GM23338 (cell line): ENCODE results near the gene GTPBP1. TPM values are rescaled to one million over a fixed set of nuclear protein-coding genes. Genes with fewer than 3 reads are reported as not detected.

Source experiments
- ATAC-seq: fragments of 200-7000 bp; cut with Tn5 transposase; 3 replicates; pipeline ENCODE4 v1.9.1; 2020
- DNase-seq: peaks from one replicate; pipeline ENCODE4 v3.0.0-alpha.2; 2015; ENCODE audit warnings: low spot score
- H2AFZ ChIP-seq: fragments of 200-600 bp; sonication (generic); 2 replicates; pipeline ENCODE4 v1.8.0; 2016; ENCODE audit warnings: antibody characterized with exemption, mild to moderate bottlenecking, moderate library complexity
- H3F3A ChIP-seq: fragments of 200-600 bp; sonication (generic); replicated peaks from 2 replicates; pipeline ENCODE4 v1.8.0; 2017; ENCODE audit warnings: antibody characterized with exemption, mixed run types, low read depth
- H3K27ac ChIP-seq: fragments of 200-600 bp; sonication (generic); 2 replicates; pipeline ENCODE4 v1.6.1; 2016; ENCODE audit warnings: low read depth
- H3K27me3 ChIP-seq: fragments of 200-600 bp; sonication (generic); 2 replicates; pipeline ENCODE4 v1.8.0; 2016; ENCODE audit warnings: mild to moderate bottlenecking, mixed run types, moderate library complexity; ENCODE audit not compliant: insufficient read depth
- H3K36me3 ChIP-seq: fragments of 200-600 bp; sonication (generic); 2 replicates; pipeline ENCODE4 v1.8.0; 2016; ENCODE audit warnings: mild to moderate bottlenecking; ENCODE audit not compliant: insufficient read depth
- H3K4me1 ChIP-seq: fragments of 200-600 bp; sonication (generic); 2 replicates; pipeline ENCODE4 v1.8.0; 2016; ENCODE audit warnings: mild to moderate bottlenecking, moderate library complexity; ENCODE audit not compliant: insufficient read depth
- H3K4me2 ChIP-seq: fragments of 200-600 bp; sonication (generic); 2 replicates; pipeline ENCODE4 v1.7.1; 2017; ENCODE audit warnings: mixed run types
- H3K4me3 ChIP-seq: fragments of 200-600 bp; sonication (generic); 2 replicates; pipeline ENCODE4 v1.6.1; 2016; ENCODE audit warnings: mixed run types
- H3K79me2 ChIP-seq: fragments of 200-600 bp; sonication (generic); replicated peaks from 2 replicates; pipeline ENCODE4 v1.8.0; 2017; ENCODE audit warnings: mild to moderate bottlenecking; ENCODE audit not compliant: insufficient read depth
- H3K9me2 ChIP-seq: fragments of 200-600 bp; sonication (generic); 2 replicates; pipeline ENCODE4 v1.8.0; 2017; ENCODE audit not compliant: insufficient read depth
- H4K20me1 ChIP-seq: fragments of 200-600 bp; sonication (generic); replicated peaks from 2 replicates; pipeline ENCODE4 v1.8.0; 2017; ENCODE audit warnings: mild to moderate bottlenecking; ENCODE audit not compliant: insufficient read depth
- H3K27ac Mint-ChIP-seq: 2 replicates; pipeline ENCODE4 v1.8.0; 2020; ENCODE audit warnings: inconsistent platforms, mild to moderate bottlenecking, moderate library complexity, mixed read lengths
- H3K27me3 Mint-ChIP-seq: 3 replicates; pipeline ENCODE4 v1.8.0; 2022; ENCODE audit warnings: low read depth, mild to moderate bottlenecking, moderate library complexity, mixed read lengths, inconsistent platforms; ENCODE audit not compliant: insufficient read depth, poor library complexity
- H3K36me3 Mint-ChIP-seq: 3 replicates; pipeline ENCODE4 v1.8.0; 2021; ENCODE audit warnings: low read depth, mild to moderate bottlenecking, inconsistent platforms, moderate library complexity, mixed read lengths
- H3K4me1 Mint-ChIP-seq: 3 replicates; pipeline ENCODE4 v1.8.0; 2020; ENCODE audit warnings: mild to moderate bottlenecking, inconsistent platforms, mixed read lengths
- H3K4me3 Mint-ChIP-seq: 3 replicates; pipeline ENCODE4 v1.8.0; 2021; ENCODE audit warnings: moderate library complexity, mild to moderate bottlenecking, inconsistent platforms, mixed read lengths
- H3K9me3 Mint-ChIP-seq: 3 replicates; pipeline ENCODE4 v1.8.0; 2020; ENCODE audit warnings: moderate library complexity, mild to moderate bottlenecking, inconsistent platforms, mixed read lengths
- CREB1 ChIP-seq: fragments of 250-450 bp; sonication (Bioruptor Pico); IDR thresholded peaks from 2 replicates; pipeline ENCODE4 v1.5.0; 2020; ENCODE audit warnings: low read depth, mild to moderate bottlenecking, moderate library complexity
- CTCF ChIP-seq, 2 experiments: fragments of 200-600 bp in 1 of 2; sonication (generic) in 1 of 2; conservative IDR thresholded peaks; 2 replicates each; pipeline versions ENCODE4 v1.5.1 to v1.6.1; 2016 to 2017; ENCODE audit warnings: antibody characterized with exemption in 2 of 2, low read depth in 2 of 2, mild to moderate bottlenecking in 2 of 2, moderate library complexity in 1 of 2
- EZH2 ChIP-seq: fragments of 200-600 bp; sonication (generic); IDR thresholded peaks from one replicate; pipeline ENCODE4 v1.8.0; 2017; ENCODE audit warnings: antibody characterized with exemption, mild to moderate bottlenecking, low read depth; ENCODE audit not compliant: unreplicated experiment
- EZH2phosphoT487 ChIP-seq: fragments of 200-600 bp; sonication (generic); IDR thresholded peaks from one replicate; pipeline ENCODE4 v1.8.1; 2018; ENCODE audit warnings: antibody characterized with exemption; ENCODE audit not compliant: unreplicated experiment
- JUNB ChIP-seq: IDR thresholded peaks from one replicate; pipeline ENCODE4 v1.6.1; 2016; ENCODE audit warnings: antibody characterized with exemption; ENCODE audit not compliant: unreplicated experiment
- NANOG ChIP-seq: IDR thresholded peaks from 2 replicates; pipeline ENCODE4 v1.6.1; 2016; ENCODE audit warnings: antibody characterized with exemption, borderline replicate concordance
- POLR2AphosphoS5 ChIP-seq: IDR thresholded peaks from 2 replicates; pipeline ENCODE4 v1.6.1; 2016; ENCODE audit warnings: antibody characterized with exemption, low read depth
- STAT1 ChIP-seq: IDR thresholded peaks from one replicate; pipeline ENCODE4 v1.6.1; 2016; ENCODE audit warnings: antibody characterized with exemption; ENCODE audit not compliant: unreplicated experiment
- ZNF114 ChIP-seq: fragments of 250-450 bp; sonication (Bioruptor Pico); IDR thresholded peaks from 2 replicates; pipeline ENCODE4 v1.5.0; 2020; ENCODE audit warnings: mild to moderate bottlenecking, moderate library complexity
- ZNF331 ChIP-seq: fragments of 250-450 bp; sonication (Bioruptor Pico); IDR thresholded peaks from 2 replicates; pipeline ENCODE4 v1.5.0; 2020; ENCODE audit warnings: low read depth, mild to moderate bottlenecking, moderate library complexity
- ZNF462 ChIP-seq: fragments of 250-450 bp; sonication (Bioruptor Pico); IDR thresholded peaks from 2 replicates; pipeline ENCODE4 v1.5.0; 2020; ENCODE audit warnings: mild to moderate bottlenecking, moderate library complexity
- polyA plus RNA-seq: library from polyadenylated mRNA; unstranded; fragments of >200 nt; fragmentation: Nextera tagmentation; extraction: Ambion mirVana; gene quantifications from 2 replicates; pipeline ENCODE4 v1.2.1, GENCODE V29; 2016
- total RNA-seq: library from RNA; depleted of rRNA; stranded (reverse); fragments of >200 nt; shearing (Covaris generic); gene quantifications from 2 replicates; pipeline ENCODE4 v1.2.3, GENCODE V29; 2014
- TF ChIP-seq, protein P1 (sequence below): IDR thresholded peaks from one replicate; pipeline ENCODE4 v1.6.1; 2018; ENCODE audit warnings: antibody characterized with exemption; ENCODE audit not compliant: unreplicated experiment
- TF ChIP-seq, protein P2 (sequence below): IDR thresholded peaks from 2 replicates; pipeline ENCODE4 v1.6.1; 2016; ENCODE audit warnings: antibody characterized with exemption

The GTPBP1 gene
- total and polyA plus RNA-seq, 2 experiments from 2014 or later, result 27.2 to 88.4 TPM

GRCh38 chr22:38751066-38751421 is 45.3 kb downstream of the GTPBP1 start:
- no peaks in the 10 kb centered on the region for H3F3A ChIP-seq
- no peaks in the 10 kb centered on the region for H3K79me2 ChIP-seq
- H3K9me3 Mint-ChIP-seq, result no peaks in the 10 kb centered on the region
- H3K9me2 ChIP-seq, result no peaks in the 10 kb centered on the region
- H3K27ac Mint-ChIP-seq, result no peak overlapping the region
- ATAC-seq (no peak), DNase-seq (no peak)
- H3K4me2 ChIP-seq, result no peak overlapping the region
- H3K4me3 ChIP-seq, result no peak overlapping the region
- peaks cover 12% of the 10 kb centered on the region for H3K4me1 Mint-ChIP-seq
- H4K20me1 ChIP-seq, result no peaks in the 10 kb centered on the region
- H3K27ac ChIP-seq, result no peak overlapping the region
- H3K36me3 ChIP-seq, result no peaks in the 10 kb centered on the region
- peaks cover 17% of the 10 kb centered on the region; the same call in 1 of the 2 replicates for H3K4me1 ChIP-seq
- H3K27me3 ChIP-seq, result 0 out of 2 replicates have a peak, but pooled peaks cover 3% of the 10 kb centered on the region
- no peak overlapping the region for H3K4me3 Mint-ChIP-seq
- peaks cover 7% of the 10 kb centered on the region for H3K27me3 Mint-ChIP-seq
- no peak overlapping the region for H2AFZ ChIP-seq
- peaks cover 3% of the 10 kb centered on the region; the same call in 2 of the 3 replicates for H3K36me3 Mint-ChIP-seq
- TF ChIP-seq CREB1 (CRISPR knock-in tag) (no peak), ZNF462 (CRISPR knock-in tag) (no peak), ZNF114 (CRISPR knock-in tag) (no peak), EZH2phosphoT487 (no peak), CTCF (conservative IDR thresholded peaks at IDR 0.05; ENCODE audit: low read depth in 2 of 2) (no peak), JUNB (no peak), STAT1 (no peak), NANOG (no peak), ZNF331 (CRISPR knock-in tag) (no peak), EZH2 (no peak), POLR2AphosphoS5 (no peak)
- TF ChIP-seq, protein P1, sequence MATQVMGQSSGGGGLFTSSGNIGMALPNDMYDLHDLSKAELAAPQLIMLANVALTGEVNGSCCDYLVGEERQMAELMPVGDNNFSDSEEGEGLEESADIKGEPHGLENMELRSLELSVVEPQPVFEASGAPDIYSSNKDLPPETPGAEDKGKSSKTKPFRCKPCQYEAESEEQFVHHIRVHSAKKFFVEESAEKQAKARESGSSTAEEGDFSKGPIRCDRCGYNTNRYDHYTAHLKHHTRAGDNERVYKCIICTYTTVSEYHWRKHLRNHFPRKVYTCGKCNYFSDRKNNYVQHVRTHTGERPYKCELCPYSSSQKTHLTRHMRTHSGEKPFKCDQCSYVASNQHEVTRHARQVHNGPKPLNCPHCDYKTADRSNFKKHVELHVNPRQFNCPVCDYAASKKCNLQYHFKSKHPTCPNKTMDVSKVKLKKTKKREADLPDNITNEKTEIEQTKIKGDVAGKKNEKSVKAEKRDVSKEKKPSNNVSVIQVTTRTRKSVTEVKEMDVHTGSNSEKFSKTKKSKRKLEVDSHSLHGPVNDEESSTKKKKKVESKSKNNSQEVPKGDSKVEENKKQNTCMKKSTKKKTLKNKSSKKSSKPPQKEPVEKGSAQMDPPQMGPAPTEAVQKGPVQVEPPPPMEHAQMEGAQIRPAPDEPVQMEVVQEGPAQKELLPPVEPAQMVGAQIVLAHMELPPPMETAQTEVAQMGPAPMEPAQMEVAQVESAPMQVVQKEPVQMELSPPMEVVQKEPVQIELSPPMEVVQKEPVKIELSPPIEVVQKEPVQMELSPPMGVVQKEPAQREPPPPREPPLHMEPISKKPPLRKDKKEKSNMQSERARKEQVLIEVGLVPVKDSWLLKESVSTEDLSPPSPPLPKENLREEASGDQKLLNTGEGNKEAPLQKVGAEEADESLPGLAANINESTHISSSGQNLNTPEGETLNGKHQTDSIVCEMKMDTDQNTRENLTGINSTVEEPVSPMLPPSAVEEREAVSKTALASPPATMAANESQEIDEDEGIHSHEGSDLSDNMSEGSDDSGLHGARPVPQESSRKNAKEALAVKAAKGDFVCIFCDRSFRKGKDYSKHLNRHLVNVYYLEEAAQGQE, result no peak
- TF ChIP-seq, protein P2, sequence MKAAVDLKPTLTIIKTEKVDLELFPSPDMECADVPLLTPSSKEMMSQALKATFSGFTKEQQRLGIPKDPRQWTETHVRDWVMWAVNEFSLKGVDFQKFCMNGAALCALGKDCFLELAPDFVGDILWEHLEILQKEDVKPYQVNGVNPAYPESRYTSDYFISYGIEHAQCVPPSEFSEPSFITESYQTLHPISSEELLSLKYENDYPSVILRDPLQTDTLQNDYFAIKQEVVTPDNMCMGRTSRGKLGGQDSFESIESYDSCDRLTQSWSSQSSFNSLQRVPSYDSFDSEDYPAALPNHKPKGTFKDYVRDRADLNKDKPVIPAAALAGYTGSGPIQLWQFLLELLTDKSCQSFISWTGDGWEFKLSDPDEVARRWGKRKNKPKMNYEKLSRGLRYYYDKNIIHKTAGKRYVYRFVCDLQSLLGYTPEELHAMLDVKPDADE, result no peak
